HAP-1 (cell line): Measurements from ENCODE around the gene NLRP10.
A peak's percentile ranks its signal among the peaks of the same experiment; 100 is the strongest.

Source experiments
- DNase-seq, 2 experiments: peaks; one replicate each; pipeline ENCODE4 v3.0.0-alpha.2; 2016 to 2020; ENCODE audit warnings: low spot score in 2 of 2
- H3K27me3 ChIP-seq: fragments of 250-450 bp; sonication (Bioruptor Pico); 2 replicates; pipeline ENCODE4 v1.5.1; 2020; ENCODE audit warnings: low read depth, mild to moderate bottlenecking, moderate library complexity
- H3K36me3 ChIP-seq: fragments of 250-450 bp; sonication (Bioruptor Pico); replicated peaks from 2 replicates; pipeline ENCODE4 v1.5.1; 2020; ENCODE audit warnings: mild to moderate bottlenecking
- H3K4me1 ChIP-seq: fragments of 250-450 bp; sonication (Bioruptor Pico); 2 replicates; pipeline ENCODE4 v1.5.1; 2020; ENCODE audit warnings: mild to moderate bottlenecking
- H3K4me3 ChIP-seq: fragments of 250-450 bp; sonication (Bioruptor Pico); 2 replicates; pipeline ENCODE4 v1.5.1; 2020; ENCODE audit warnings: mild to moderate bottlenecking, moderate library complexity
- H3K9me3 ChIP-seq: fragments of 250-450 bp; sonication (Bioruptor Pico); 2 replicates; pipeline ENCODE4 v1.5.1; 2020; ENCODE audit warnings: mild to moderate bottlenecking, moderate library complexity
- in situ Hi-C: fragments of 300-500 bp; cut with MboI; formaldehyde crosslinking; loops from 3 replicates; pipeline ENCODE4 v1.14.3; 2020; ENCODE audit warnings: low sequenced_read_pairs, inconsistent platforms, mixed read lengths

Gene NLRP10, protein sequence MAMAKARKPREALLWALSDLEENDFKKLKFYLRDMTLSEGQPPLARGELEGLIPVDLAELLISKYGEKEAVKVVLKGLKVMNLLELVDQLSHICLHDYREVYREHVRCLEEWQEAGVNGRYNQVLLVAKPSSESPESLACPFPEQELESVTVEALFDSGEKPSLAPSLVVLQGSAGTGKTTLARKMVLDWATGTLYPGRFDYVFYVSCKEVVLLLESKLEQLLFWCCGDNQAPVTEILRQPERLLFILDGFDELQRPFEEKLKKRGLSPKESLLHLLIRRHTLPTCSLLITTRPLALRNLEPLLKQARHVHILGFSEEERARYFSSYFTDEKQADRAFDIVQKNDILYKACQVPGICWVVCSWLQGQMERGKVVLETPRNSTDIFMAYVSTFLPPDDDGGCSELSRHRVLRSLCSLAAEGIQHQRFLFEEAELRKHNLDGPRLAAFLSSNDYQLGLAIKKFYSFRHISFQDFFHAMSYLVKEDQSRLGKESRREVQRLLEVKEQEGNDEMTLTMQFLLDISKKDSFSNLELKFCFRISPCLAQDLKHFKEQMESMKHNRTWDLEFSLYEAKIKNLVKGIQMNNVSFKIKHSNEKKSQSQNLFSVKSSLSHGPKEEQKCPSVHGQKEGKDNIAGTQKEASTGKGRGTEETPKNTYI

DNA sequence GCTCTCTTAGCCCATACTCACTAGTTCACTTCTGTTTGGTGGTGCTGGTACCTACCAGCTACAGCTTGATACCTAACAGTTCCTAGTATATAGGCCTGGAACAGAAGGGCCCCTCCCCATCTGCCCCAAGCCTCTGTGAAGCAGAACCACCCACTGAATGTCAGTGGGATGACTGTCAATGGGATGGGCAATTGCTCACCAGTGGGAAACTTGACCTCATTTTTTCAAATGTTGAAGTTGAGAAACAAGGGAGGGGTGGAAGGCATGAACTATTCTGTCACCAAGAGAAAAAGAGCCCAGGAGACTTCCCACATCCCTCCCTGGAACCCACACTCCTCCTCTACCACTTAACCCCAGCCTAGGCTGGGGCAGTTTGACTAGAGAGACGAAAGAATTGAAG lies at the start of gene NLRP10:
NLRP10 (minus strand) TSS at position 62 of the 400 bp plus-strand sequence. CDS start 1,952 bp downstream, outside the sequence.
- no peak for DNase-seq
- Histone ChIP-seq H3K27me3 (no peaks in the 10 kb centered on the region), H3K36me3 (no peaks in the 10 kb centered on the region), H3K4me1 (no peaks in the 10 kb centered on the region; the same call in 1 of the 2 replicates), H3K9me3 (no peaks in the 10 kb centered on the region; the same call in 1 of the 2 replicates), H3K4me3 (no peak within 1 kb of the TSS)
- in situ Hi-C loops, result no loop called here

DNA sequence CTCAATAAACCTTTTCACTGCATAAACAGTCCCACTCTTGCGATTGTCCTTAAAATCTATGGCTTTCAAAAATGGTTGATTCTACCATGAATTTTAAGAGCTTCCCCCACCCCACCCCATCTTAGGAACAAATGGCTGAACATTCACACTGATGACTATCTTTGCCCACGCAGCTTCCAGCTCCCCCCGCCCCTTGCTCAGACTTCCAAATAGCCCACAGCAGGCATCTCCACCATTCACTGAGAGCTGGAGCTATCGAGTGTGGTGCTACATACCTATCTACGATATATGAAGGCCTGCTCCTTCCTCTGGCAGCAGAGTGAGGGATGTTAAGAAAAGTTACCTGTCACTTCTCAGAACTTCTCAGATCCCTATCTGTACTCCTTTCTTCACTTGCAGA lies 48.6 kb upstream of the NLRP10 start:
- H3K27me3 ChIP-seq, result peaks cover 3% of the 10 kb centered on the region; the same call in 1 of the 2 replicates
- no peaks in the 10 kb centered on the region for H3K9me3 ChIP-seq
- H3K36me3 ChIP-seq, result no peaks in the 10 kb centered on the region
- DNase-seq, result no peak
- in situ Hi-C loops, result loop anchor here (5.0 kb wide), 1 partner anchor 83 kb away; no protein-coding TSS in a partner anchor
- no peak overlapping the region for H3K4me3 ChIP-seq
- no peaks in the 10 kb centered on the region; the same call in 1 of the 2 replicates for H3K4me1 ChIP-seq

DNA sequence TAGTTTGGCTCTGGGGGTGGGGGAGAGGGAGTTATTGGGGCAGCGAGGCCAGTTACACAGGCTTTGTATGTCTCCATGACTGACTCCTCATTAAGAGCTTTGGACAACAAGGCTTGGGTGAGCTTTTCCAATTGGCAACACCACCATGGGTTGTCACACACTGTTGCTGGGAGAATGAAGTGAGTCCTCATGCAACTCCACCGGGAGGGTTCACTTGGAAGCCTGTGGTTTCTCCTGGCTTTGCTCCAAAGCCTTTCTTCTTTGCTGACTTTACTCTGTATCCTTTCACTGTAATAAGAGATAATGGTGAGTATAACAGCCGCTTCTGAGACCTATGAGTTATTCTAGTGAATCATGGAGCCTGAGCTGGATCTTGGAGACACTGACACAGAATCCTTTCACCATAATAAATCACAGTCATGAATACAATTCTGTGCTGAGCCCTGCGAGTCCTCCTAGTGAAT lies 46.8 kb upstream of the NLRP10 start:
- no peak overlapping the region for H3K4me3 ChIP-seq
- peaks cover 3% of the 10 kb centered on the region; the same call in 1 of the 2 replicates for H3K27me3 ChIP-seq
- H3K4me1 ChIP-seq, result no peaks in the 10 kb centered on the region
- in situ Hi-C loops, result loop anchor here (5.0 kb wide), 1 partner anchor 85 kb away; no protein-coding TSS in a partner anchor
- H3K36me3 ChIP-seq, result no peaks in the 10 kb centered on the region
- no peak for DNase-seq
- no peaks in the 10 kb centered on the region for H3K9me3 ChIP-seq

DNA sequence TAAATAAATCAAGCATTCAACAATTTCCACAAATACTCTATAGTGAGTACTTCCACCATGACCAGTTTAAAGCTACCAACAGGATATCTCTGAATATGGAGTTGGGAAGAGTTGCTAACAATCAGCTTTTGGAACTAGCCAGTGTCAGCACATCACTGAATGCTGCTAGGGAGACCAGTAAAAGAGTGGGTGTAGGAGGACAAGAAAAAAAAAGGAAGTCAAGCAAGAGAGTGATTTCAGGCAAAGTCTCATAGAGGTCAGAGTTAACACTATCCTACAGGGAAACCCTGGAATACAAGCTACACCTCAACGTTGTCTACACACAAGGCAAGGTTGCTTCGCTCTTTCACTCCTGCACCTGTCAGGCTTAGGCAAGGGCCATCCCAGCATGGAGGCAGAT lies 46.1 kb upstream of the NLRP10 start:
- H3K36me3 ChIP-seq, result no peaks in the 10 kb centered on the region
- no peak for DNase-seq
- H3K4me3 ChIP-seq, result no peak overlapping the region
- H3K9me3 ChIP-seq, result no peaks in the 10 kb centered on the region
- H3K4me1 ChIP-seq, result no peaks in the 10 kb centered on the region
- H3K27me3 ChIP-seq, result peaks cover 3% of the 10 kb centered on the region; the same call in 1 of the 2 replicates
- in situ Hi-C loops, result loop anchor here (5.0 kb wide), 1 partner anchor 86 kb away; no protein-coding TSS in a partner anchor

DNA sequence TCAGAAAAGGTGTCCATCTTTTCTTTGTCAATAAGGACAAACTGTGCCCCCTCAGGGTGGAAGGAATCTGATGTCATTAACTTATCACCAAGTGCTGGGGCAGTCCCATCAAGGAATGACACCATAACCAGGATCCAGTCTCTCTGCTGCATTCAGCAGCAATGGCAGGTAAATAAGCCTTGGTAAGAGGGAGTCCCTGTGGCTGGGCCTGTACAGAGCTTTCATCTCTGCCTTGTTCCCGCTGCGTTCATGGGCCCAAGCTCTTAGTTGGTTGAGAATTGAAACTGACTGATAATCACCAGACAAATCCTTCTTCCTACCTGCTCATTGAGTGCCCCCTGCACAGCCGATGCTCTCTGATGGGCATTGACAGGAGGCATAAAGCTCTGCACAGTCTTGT lies 44.6 kb upstream of the NLRP10 start:
- H3K4me3 ChIP-seq, result no peak overlapping the region
- in situ Hi-C loops, result loop anchor here (5.0 kb wide), 1 partner anchor 87 kb away; no protein-coding TSS in a partner anchor

DNA sequence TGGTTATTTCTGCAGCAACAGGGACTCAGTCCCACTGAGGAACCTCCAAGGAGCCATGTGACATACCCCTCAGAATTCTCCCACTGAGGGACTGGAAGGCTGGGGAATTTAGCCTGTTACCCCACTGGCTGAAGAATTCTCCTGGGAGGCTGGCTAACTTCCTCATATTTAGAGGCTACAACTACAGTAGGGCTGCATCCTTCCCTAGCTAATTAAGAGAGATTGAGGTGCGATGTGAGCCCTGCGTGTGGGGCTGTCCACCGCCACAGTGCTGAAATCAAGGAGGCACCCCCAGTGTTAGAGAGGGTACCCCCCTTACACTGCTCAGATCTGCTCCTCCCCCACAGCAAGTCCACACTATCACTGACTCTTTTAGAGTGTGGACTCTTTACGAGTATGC lies 43.0 kb upstream of the NLRP10 start:
- no peaks in the 10 kb centered on the region for H3K4me1 ChIP-seq
- peaks cover 3% of the 10 kb centered on the region; the same call in 1 of the 2 replicates for H3K27me3 ChIP-seq
- no peak overlapping the region for H3K4me3 ChIP-seq
- no peaks in the 10 kb centered on the region for H3K36me3 ChIP-seq
- no peak for DNase-seq
- no peaks in the 10 kb centered on the region for H3K9me3 ChIP-seq
- in situ Hi-C loops, result no loop called here

More for the DNA sequence above, 44.6 kb upstream of the NLRP10 start:
- DNase-seq, result no peak
- Histone ChIP-seq H3K4me1 (no peaks in the 10 kb centered on the region), H3K36me3 (no peaks in the 10 kb centered on the region), H3K9me3 (no peaks in the 10 kb centered on the region), H3K27me3 (peaks cover 3% of the 10 kb centered on the region; the same call in 1 of the 2 replicates)

DNA sequence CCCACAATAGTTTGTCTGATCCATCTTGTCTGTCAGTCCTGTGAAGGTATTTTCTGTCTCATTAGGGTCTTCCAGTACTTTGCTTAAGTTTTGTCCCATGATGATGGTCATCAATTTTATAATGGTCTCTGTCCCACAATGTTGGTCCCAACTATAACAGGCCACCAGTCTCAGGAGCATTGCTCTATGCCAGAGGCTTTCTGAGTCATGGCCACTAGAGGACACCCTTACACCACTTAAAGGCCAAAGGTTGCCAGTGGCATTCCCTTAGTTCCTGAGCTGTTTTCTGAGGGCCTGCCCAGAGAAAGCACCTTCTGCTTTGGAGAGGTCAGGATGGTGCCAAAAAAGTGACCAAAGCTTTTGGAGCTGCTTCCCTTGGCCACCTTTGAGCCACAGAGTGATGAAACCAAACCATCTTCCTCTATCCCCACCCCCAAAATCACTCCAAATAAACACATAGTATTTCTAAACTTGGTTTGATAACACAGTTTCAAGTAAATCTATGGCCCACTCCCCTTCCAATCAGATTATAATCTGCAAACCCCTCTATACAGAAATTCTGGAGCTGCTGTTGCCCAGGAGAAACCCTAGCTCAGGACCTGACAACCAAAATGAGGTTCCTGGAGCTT lies 41.2 kb upstream of the NLRP10 start:
- Histone ChIP-seq H3K36me3 (no peaks in the 10 kb centered on the region), H3K9me3 (no peaks in the 10 kb centered on the region), H3K27me3 (no peaks in the 10 kb centered on the region), H3K4me3 (no peak overlapping the region), H3K4me1 (no peaks in the 10 kb centered on the region)
- in situ Hi-C loops, result no loop called here
- peak; percentile 74 to 75 for DNase-seq

DNA sequence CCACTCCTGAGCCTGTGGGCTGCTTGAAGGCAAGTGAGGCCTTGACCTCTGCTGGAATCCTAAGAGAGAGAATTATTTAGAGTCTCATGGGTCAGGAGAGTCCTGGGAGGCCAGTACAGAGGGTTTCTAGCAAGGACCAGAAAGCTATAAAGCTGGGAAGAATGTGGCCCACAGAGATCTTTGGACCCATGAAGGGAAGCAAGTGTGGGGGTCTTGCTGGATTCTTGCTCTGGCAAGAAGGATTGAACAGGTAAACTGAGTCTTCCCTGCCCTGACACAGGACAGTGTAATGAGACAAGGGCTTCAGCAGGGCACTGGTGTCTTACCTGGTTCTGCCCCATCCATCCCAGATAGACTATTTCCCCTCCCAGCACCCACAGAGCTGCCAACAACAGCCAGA lies 40.3 kb upstream of the NLRP10 start:
- no peaks in the 10 kb centered on the region for H3K4me1 ChIP-seq
- in situ Hi-C loops, result no loop called here
- DNase-seq, result no peak
- no peaks in the 10 kb centered on the region for H3K36me3 ChIP-seq
- no peaks in the 10 kb centered on the region for H3K9me3 ChIP-seq
- H3K27me3 ChIP-seq, result no peaks in the 10 kb centered on the region
- no peak overlapping the region for H3K4me3 ChIP-seq

DNA sequence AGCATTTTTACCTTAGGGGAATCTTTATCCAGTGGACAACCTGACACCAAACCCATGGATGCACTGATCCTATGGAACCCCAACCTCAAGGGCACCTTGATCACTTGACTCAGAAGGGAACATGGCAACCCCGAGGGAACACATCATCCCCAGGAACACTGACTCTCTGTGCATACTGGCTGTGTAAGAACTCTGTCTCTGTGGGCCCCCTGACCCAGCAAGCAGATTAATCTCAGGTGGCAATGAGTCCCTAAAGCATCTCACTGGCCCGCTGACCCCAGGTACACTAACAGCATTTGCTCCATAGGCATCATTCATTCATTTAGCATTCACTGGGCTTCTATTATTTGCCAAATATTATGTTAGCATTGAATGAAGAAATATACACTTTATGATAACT lies 38.8 kb upstream of the NLRP10 start:
- Histone ChIP-seq H3K36me3 (peaks cover 5% of the 10 kb centered on the region), H3K4me3 (no peak overlapping the region), H3K27me3 (no peaks in the 10 kb centered on the region), H3K4me1 (no peaks in the 10 kb centered on the region), H3K9me3 (no peaks in the 10 kb centered on the region)
- in situ Hi-C loops, result no loop called here
- DNase-seq, result no peak

DNA sequence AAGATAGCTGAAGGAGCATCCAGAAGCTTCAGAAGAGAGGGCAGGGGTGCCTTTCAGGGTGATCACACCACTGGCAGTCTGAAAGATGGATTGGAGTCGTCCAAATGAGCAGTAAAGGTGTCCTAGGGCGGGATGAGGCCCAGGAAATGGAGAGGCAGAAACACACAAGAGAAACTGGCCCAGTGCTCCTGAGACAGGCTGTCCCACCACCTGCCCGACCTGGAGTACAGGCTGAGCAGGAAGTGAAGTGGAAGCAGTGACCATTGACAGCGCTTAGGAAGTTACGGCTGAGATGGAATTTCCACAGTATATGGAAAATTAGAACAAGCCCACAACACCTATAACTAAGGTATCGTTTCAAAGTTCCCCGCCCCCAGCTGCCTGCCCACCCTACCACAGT lies 37.9 kb upstream of the NLRP10 start:
- Histone ChIP-seq H3K9me3 (no peaks in the 10 kb centered on the region), H3K4me3 (no peak overlapping the region), H3K27me3 (no peaks in the 10 kb centered on the region), H3K36me3 (peaks cover 7% of the 10 kb centered on the region), H3K4me1 (no peaks in the 10 kb centered on the region)
- in situ Hi-C loops, result no loop called here
- DNase-seq, result no peak

DNA sequence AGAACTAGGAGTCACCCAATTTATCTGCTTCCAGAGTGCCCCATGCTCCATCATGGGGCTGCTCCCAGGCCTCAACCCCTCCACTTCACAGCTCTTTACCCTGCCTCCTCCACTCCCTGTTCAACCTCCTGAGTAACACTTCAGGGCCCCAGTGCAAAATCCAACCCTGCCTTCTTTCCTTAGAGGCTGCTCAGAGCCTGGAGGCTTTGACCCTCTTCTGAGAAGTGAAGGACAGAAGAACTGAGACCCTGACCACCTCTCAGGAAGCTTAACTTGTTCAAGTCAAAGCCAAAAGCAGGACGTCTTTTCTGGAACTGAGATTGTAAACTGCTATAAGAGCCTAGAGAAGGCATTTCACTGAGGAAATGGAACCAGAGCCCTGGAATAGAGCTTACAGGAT lies 37.4 kb upstream of the NLRP10 start:
- in situ Hi-C loops, result no loop called here

DNA sequence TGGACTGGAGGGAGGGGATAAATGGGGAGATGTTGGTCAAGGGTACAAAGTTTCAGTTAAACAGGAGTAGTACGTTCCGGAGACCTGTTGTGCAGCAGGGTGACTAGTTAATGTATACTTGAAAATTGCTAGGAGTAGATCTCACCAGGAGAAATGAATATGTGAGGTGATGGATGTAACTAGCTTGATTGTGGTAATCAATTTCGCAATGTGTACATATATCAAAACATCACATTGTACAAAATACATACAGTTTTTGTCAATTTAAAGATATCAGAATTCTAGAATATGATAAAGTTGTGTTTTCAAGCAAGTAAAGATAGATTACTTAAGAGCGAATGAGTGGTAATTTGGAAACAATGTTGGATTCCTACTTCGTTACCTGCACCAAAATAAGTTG lies 35.1 kb upstream of the NLRP10 start:
- H3K27me3 ChIP-seq, result no peaks in the 10 kb centered on the region
- in situ Hi-C loops, result no loop called here
- no peak overlapping the region for H3K4me3 ChIP-seq

More for the DNA sequence above, 37.4 kb upstream of the NLRP10 start:
- no peak overlapping the region for H3K4me3 ChIP-seq
- H3K9me3 ChIP-seq, result no peaks in the 10 kb centered on the region
- no peaks in the 10 kb centered on the region for H3K27me3 ChIP-seq
- H3K36me3 ChIP-seq, result peaks cover 12% of the 10 kb centered on the region
- DNase-seq, result no peak
- H3K4me1 ChIP-seq, result no peaks in the 10 kb centered on the region

DNA sequence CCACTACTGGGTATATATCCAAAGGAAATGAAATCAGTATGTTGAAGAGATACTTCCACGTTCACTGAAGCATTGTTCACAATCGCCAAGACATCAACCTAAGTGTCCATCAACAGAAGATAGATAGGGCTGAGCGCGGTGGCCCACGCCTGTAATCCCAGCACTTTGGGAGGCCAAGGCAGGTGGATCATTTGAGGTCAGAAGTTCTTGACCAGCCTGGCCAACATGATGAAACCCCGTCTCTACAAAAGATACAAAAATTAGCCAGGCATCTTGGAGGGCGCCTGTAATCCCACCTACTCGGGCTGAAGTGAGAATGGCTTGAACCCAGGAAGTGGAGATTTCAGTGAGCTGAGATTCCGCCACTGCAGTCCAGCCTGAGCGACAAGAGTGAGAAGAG lies 34.5 kb upstream of the NLRP10 start:
- Histone ChIP-seq H3K27me3 (no peaks in the 10 kb centered on the region), H3K9me3 (no peaks in the 10 kb centered on the region), H3K4me1 (no peaks in the 10 kb centered on the region), H3K4me3 (no peak overlapping the region), H3K36me3 (peaks cover 40% of the 10 kb centered on the region)
- no peak for DNase-seq
- in situ Hi-C loops, result no loop called here

More for the DNA sequence above, 35.1 kb upstream of the NLRP10 start:
- no peaks in the 10 kb centered on the region for H3K4me1 ChIP-seq
- peaks cover 34% of the 10 kb centered on the region for H3K36me3 ChIP-seq
- DNase-seq, result no peak
- H3K9me3 ChIP-seq, result no peaks in the 10 kb centered on the region
